Uterus (tissue), 2 donors: Measurements from ENCODE around the gene SEC23A.

ENCODE experiments used
- POLR2A ChIP-seq, 2 donors: fragments of 450-650 bp; IDR thresholded peaks; one replicate each; pipeline ENCODE4 v1.6.1; 2016; ENCODE audit warnings: antibody characterized with exemption in 2 of 2, mild to moderate bottlenecking in 1 of 2, moderate library complexity in 1 of 2
- TF ChIP-seq, protein P1 (sequence below), 4 experiments: fragments of 200-600 bp in 2 of 4; fragments of 450-650 bp in 2 of 4; sonication (generic) in 2 of 4; IDR thresholded peaks; one replicate each; pipeline ENCODE4 v1.5.1; 2016 to 2019; ENCODE audit warnings: antibody characterized with exemption in 4 of 4, mild to moderate bottlenecking in 2 of 4, moderate library complexity in 1 of 4

DNA sequence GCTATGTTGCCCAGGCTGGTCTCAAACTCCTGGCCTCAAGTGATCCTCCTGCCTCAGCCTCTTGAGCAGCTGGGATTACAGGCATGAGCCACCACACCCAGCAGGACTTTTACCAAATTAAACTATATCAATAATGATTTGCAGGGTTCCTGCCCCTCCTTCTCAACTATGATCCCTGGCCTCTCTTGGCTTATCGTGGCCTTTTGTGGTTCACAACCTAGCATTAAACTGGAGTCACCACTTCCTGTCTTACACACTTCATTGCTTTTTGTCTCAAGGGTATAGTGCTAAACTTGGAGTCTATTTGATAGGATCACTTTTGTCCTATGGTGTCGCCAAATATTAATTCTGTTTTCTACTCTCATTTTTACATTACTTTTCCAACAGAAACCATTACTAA lies 64.5 kb downstream of the SEC23A start:
- TF ChIP-seq, protein P1, sequence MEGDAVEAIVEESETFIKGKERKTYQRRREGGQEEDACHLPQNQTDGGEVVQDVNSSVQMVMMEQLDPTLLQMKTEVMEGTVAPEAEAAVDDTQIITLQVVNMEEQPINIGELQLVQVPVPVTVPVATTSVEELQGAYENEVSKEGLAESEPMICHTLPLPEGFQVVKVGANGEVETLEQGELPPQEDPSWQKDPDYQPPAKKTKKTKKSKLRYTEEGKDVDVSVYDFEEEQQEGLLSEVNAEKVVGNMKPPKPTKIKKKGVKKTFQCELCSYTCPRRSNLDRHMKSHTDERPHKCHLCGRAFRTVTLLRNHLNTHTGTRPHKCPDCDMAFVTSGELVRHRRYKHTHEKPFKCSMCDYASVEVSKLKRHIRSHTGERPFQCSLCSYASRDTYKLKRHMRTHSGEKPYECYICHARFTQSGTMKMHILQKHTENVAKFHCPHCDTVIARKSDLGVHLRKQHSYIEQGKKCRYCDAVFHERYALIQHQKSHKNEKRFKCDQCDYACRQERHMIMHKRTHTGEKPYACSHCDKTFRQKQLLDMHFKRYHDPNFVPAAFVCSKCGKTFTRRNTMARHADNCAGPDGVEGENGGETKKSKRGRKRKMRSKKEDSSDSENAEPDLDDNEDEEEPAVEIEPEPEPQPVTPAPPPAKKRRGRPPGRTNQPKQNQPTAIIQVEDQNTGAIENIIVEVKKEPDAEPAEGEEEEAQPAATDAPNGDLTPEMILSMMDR (IDR thresholded peaks at IDR 0.05): no peak
- no peak for TF ChIP-seq POLR2A (IDR thresholded peaks at IDR 0.05)
